ENCODE measurements around the gene MNT.

DNA sequence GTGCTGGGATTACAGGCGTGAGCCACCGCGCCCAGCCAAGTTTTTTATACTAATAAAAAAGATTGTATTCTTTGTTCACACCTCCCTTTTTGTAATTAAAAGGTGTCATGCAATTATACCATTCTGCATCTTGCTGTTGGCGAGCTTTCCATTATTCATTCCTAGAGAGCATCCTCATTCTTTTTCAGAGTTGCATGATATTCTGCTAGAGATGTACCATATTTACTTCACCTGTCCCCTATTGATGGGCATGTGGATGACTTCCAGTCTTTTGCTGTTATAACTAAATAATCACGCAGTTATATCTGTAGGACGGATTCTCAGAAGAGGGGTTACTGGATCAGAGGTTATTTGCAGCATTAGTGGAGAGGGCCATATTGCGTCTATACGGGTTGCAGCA is 46.5 kb downstream of the MNT start:
- TF ChIP-seq, protein P1, sequence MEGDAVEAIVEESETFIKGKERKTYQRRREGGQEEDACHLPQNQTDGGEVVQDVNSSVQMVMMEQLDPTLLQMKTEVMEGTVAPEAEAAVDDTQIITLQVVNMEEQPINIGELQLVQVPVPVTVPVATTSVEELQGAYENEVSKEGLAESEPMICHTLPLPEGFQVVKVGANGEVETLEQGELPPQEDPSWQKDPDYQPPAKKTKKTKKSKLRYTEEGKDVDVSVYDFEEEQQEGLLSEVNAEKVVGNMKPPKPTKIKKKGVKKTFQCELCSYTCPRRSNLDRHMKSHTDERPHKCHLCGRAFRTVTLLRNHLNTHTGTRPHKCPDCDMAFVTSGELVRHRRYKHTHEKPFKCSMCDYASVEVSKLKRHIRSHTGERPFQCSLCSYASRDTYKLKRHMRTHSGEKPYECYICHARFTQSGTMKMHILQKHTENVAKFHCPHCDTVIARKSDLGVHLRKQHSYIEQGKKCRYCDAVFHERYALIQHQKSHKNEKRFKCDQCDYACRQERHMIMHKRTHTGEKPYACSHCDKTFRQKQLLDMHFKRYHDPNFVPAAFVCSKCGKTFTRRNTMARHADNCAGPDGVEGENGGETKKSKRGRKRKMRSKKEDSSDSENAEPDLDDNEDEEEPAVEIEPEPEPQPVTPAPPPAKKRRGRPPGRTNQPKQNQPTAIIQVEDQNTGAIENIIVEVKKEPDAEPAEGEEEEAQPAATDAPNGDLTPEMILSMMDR (optimal IDR thresholded peaks at IDR 0.05 in 1 of 3, IDR thresholded peaks at IDR 0.05 in 1 of 3, conservative IDR thresholded peaks at IDR 0.05 in 1 of 3; ENCODE audit: extremely low read depth in 1 of 3, insufficient read depth in 2 of 3, low read length in 3 of 3): no peak
- TF ChIP-seq EZH2 (IDR thresholded peaks at IDR 0.05; ENCODE audit: low read length): no peak

Data from keratinocyte (primary cell).